ENCODE results near the gene MAP7.
"Not testable (repeated sequence)": the region's sequence is repeated elsewhere in the genome, so short reads cannot be mapped to it uniquely, and the experiment has no call there.

The MAP7 gene

GRCh38 chr6:136338486-136338885, 211.7 kb downstream of the MAP7 start:
- no peak for DNase-seq (ENCODE audit: low read depth, low spot score)

DNA sequence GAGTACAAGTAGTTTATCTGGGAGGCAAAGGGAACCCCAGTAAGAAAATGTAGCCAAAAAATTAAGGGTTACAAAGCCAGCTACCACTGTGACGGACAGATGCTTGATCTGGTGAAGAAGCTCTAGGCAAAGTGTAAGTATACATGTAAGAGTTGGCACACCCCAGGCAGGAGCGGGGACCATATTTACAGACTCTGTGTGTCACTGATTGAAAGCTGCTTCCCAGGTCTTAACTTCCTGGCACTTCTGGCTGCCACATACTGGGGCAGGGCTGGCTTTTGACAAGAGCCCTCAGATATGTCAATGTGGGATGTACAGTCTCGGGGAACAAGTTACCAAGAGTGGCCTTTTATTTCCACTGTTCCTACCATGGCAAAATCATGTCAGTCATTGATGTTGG, 212.6 kb downstream of the MAP7 start:
- no peak for DNase-seq (ENCODE audit: low read depth, low spot score)

DNA sequence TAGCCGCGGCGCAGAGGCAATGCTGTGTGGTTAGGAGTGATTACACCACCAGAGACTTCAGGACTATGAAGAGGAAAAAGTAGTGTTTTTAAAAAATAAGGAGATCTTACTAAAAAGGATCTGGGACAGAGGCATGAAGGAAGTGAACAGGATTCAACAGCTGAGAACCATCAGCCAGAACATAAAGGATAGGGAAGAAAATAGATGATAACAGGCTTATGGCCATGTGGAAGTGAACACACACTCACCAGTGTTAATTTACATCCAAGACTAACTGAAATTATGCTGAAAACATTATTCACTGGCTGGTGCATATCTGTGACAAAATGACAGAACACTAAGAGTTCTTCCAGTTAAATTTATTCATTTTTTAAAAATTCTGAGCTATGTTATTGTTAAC, 213.1 kb downstream of the MAP7 start:
- no peak for DNase-seq (ENCODE audit: low read depth, low spot score)

- no peak for DNase-seq (ENCODE audit: low read depth, low spot score)
Observed at GRCh38 chr6:136335736-136336363, 214.4 kb downstream of the MAP7 start.

DNA sequence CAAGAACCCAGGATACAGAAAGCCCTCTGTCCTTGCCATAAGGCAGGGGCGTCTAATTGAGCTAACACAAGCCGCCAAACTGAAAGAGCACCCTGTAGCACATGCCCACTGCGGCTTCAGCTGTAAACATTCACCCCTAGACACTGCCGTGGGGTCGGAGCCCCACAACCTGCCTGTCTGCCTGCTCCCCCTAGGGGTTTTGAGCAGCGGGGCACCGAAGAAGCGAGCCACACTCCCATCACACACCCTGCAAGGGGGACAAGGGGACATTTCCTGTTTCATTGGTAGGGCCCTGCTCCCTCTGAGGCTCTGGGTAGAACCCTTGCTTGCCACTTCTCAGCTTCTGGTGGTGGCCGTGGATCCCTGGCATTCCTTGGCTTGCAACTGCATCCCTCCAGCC, 215.4 kb downstream of the MAP7 start:
- DNase-seq (ENCODE audit: low read depth, low spot score) = no peak

DNA sequence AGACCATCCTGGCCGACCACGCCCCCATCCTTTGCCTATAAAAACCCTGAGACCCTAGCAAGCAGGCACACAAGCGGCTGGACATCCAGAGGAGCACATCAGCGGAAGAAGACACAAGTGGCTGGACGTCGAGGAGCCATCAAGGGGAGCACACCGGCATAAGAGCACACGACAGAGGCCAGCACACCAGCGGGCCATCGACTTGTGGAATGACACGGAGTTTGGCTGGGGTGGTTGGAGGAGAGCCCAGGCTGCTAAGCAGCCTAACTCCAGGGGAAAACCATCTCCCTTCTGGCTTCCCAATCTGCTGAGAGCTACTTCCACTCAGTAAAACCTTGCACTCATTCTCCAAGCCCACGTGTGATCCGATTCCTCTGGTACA, 215.8 kb downstream of the MAP7 start:
- no peak for DNase-seq (ENCODE audit: low read depth, low spot score)

- DNase-seq (ENCODE audit: low read depth, low spot score) = no peak
Observed at GRCh38 chr6:136333824-136334464, 216.3 kb downstream of the MAP7 start.

- DNase-seq (ENCODE audit: low read depth, low spot score) = no peak
Observed at GRCh38 chr6:136331461-136331860, 218.8 kb downstream of the MAP7 start.

- DNase-seq (ENCODE audit: low read depth, low spot score) = no peak
Observed at GRCh38 chr6:136330634-136331033, 219.6 kb downstream of the MAP7 start.

DNA sequence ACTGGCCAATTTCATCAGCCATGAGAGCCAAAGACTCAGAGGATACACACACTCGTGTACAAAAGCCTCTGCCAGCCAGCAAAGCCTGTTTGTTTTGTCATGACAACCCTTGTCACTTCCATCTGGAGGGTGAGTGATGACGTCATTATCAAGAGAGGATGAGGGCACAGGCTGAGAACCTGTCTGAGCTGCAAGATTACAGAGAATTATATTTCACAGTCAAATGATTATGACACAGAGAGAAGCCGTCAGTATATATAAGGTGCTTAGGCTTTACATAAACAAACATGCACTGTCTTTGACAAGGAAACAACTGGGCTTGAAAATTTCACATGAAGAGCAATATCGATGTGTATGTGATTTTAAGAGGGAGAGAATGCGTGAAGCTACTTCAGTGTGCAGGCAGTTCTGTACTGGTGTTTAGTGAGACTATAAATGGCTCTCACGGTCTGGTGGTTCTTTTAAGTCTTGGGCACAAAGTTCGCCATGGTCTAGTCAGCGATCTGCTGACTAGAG, 224.1 kb downstream of the MAP7 start:
- peak; percentile 53 for DNase-seq (ENCODE audit: low read depth, low spot score)

DNA sequence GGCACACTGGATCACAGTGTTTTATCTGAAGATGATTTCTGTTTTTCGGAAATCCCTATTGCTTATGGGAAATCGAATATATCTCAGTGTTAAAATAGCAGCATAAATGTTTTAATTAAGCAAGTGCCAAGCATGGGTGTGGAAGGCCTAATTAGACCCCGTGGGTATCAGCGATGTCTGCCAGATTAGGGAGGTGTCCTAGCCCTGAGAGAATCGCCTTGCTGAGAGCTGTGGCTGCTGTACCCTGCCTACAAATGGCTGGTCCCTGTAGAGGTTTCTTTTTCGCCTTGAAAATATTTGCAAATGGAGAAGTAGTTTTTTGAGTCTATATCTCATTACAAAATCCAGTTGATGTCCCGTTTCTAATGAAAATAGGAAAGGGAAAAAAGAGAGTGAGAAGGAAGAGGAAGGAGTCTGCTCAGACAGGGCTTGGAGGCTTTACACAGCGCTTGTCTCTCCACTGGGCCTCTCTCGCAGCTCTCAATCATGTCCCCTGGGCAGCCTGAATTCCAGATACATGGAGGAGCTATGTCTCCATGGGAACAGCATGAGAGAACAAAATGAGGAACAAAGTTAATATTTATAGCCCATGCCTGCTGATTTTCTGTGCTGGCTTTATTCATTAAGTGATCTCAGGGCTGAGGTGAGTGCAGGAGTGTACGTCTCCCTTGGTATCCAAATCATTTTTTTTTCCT, 225.4 kb downstream of the MAP7 start:
- DNase-seq (ENCODE audit: low read depth, low spot score) = peak; percentile 15

- DNase-seq (ENCODE audit: low read depth, low spot score) = peak; percentile 76
Observed at GRCh38 chr6:136323431-136324112, 226.7 kb downstream of the MAP7 start.

DNA sequence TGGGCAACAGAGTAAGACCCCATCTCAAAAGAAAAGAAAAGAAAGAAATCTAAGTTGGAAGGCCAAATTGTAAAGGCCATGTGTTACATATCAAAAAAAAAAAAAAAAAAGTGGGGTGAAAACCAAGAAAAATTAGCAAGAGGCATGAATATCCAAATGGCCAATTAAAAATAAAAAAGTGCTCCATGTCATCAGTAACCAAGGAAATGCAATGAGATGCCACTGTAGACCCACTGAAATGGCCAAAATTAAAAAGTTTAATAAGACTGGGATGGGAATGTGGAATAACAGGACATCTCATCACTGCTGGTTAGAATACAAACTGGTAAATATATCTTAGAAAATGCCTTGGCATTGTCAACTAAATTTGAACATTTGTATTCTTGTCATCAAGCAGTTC, 230.5 kb downstream of the MAP7 start:
- DNase-seq (ENCODE audit: low read depth, low spot score) = no peak

DNA sequence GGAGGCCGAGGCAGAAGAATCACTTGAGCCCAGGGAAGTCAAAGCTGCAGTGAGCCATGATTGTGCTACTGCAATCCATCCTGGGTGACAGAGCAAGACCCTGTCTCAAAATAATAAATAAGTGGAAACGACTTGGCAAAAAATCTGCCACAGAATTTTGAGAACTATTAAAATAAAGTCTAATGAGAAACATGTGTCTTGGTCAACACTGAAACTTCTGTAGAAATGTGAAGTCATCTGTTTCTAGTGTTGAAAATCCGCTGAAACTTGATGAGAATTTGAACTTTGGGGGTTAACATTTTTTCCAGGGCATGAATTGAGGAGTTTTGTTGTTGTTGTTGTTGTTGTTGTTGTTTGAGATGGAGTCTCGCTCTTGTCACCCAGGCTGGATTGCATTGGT, 231.5 kb downstream of the MAP7 start:
- no peak for DNase-seq (ENCODE audit: low read depth, low spot score)

DNA sequence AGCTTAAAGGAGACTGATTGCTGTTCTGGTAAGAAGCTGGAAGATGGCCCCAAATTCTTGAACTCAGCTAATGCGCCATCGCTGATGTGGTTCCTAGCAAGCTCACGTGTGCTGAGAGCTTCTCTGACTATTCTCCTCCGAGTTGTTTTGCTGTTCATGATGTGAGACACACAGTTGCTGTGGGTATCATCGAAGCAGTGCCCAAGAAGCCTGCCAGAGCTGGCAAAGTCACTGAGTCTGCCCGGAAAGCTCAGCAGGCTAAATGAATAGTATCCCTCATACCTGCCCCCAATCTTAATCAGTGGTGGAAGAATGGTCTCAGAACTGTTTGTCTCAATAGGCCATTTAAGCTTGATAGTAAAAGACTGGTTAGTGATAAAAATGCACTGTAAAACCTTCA, 232.3 kb downstream of the MAP7 start:
- no peak for DNase-seq (ENCODE audit: low read depth, low spot score)

DNA sequence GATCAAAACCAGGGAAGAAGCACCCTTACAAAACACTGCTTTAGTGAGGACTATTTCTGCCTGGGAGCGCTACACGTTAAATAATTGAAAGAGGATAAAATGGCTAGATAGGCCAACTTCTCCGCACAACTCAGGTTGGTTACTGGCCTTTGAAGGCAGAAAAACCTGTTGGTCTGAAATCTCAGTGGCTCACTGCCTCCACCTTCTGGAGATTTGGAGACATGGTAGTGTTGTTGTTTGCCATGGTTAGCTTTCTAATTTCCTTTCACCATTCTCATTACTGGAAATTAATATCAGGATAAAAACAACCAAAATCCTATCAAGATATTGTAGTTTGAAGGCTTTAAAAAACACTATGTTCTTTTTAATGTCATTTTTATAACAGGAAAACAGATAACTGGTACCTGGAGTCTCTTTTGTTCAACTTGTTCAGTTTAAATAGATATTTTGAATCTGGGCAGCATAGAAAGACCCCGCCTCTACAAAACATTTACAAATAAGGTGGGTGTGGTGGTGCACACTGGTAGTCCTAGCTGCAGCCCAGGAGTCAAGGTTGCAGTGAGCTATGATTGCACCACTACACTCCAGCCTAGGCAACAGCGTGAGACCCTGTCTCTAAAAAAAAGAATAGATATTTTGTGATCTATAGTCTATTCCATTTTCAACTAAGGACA, 233.1 kb downstream of the MAP7 start:
- DNase-seq (ENCODE audit: low read depth, low spot score) = peak; percentile 78

DNA sequence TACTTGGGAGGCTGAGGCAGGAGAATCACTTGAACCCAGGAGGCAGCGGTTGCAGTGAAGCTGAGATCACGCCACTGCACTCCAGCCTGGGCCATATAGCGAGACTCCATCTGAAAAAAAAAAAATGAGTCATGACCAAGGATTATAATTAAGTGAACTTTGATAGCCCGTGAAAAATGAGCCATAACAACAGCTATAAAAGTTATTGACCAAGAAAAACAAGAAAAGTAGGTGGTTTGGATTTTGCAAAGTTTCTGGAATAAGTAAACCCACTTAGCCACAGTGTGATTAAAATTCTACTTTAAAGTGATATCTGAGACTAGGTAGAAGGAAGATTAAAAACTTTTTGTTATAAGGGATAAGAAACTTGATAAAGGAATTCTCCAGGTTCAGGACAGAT, 234.6 kb downstream of the MAP7 start:
- no peak for DNase-seq (ENCODE audit: low read depth, low spot score)

GRCh38 chr6:136312975-136313374, 237.2 kb downstream of the MAP7 start:
- DNase-seq (ENCODE audit: low read depth, low spot score) = no peak

DNA sequence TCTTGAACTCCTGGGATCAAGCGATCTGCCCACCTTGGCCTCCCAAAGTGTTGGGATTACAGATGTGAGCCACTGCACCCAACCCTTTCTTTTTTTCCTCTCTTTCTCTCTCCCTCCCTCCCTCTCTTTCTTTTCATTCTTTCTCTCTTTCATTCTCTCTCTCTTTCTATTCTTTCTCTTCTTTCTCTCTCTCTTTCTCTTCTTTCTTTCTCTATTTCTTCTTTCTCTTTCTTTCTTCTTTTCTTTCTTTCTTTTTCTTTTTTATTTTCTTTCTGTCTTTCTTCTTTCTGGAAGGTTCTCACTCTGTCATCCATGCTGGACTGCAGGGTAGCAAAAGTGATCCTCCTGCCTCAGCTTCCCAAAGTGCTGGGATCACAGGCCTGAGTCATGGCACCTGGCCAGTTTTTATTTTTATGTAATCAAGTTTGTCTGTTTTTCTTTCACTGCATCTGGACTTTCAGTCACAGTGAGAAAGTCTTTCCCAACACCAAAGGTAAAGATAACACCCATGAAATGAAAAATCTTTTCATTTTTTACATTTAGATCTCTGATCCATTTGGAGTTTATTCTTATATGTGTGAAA, 240.4 kb downstream of the MAP7 start:
- no peak for DNase-seq (ENCODE audit: low read depth, low spot score)

- DNase-seq (ENCODE audit: low read depth, low spot score) = no peak
Observed at GRCh38 chr6:136309171-136309570, 241.1 kb downstream of the MAP7 start.

GRCh38 chr6:136308469-136308868, 241.8 kb downstream of the MAP7 start:
- not testable (repeated sequence) for DNase-seq (ENCODE audit: low read depth, low spot score)

All from astrocyte of the hippocampus (primary cell).